Liver (tissue), 9 donors: ENCODE measurements around the gene P2RY6. TPM values are rescaled to one million over a fixed set of nuclear protein-coding genes. Genes with fewer than 3 reads are reported as not detected.
A peak's percentile ranks its signal among the peaks of the same experiment; 100 is the strongest.

Source experiments
- DNase-seq: peaks from one replicate; pipeline ENCODE4 v3.0.0-alpha.2; 2017; ENCODE audit warnings: low spot score
- H3K27ac ChIP-seq, 2 donors: one replicate each; pipeline ENCODE4 v1.7.0; 2013; ENCODE audit warnings: inconsistent platforms in 2 of 2, low read length in 2 of 2, control low read depth in 1 of 2, low read depth in 1 of 2, mild to moderate bottlenecking in 1 of 2
- H3K27me3 ChIP-seq, 4 donors: one replicate each; pipeline versions ENCODE4 v1.6.1 to v1.7.0; 2013; ENCODE audit warnings: low read length in 3 of 4, inconsistent platforms in 1 of 4, mild to moderate bottlenecking in 1 of 4, moderate library complexity in 1 of 4; ENCODE audit not compliant: control insufficient read depth in 4 of 4, insufficient read depth in 4 of 4
- H3K36me3 ChIP-seq, 4 donors: one replicate each; pipeline versions ENCODE4 v1.6.1 to v1.7.0; 2013; ENCODE audit warnings: low read length in 3 of 4, mild to moderate bottlenecking in 3 of 4, low read depth in 1 of 4, moderate library complexity in 1 of 4; ENCODE audit not compliant: control insufficient read depth in 4 of 4, insufficient read depth in 3 of 4
- H3K4me1 ChIP-seq, 4 donors: one replicate each; pipeline versions ENCODE4 v1.6.1 to v1.7.0; 2013; ENCODE audit warnings: low read length in 3 of 4, mild to moderate bottlenecking in 3 of 4, moderate library complexity in 1 of 4; ENCODE audit not compliant: control insufficient read depth in 4 of 4, insufficient read depth in 4 of 4
- H3K4me3 ChIP-seq, 3 donors: one replicate each; pipeline versions ENCODE4 v1.6.1 to v1.7.0; 2013; ENCODE audit warnings: low read length in 3 of 3, control low read depth in 1 of 3, low read depth in 1 of 3, mild to moderate bottlenecking in 1 of 3
- H3K9ac ChIP-seq, 2 donors: one replicate each; pipeline ENCODE4 v1.7.0; 2013; ENCODE audit warnings: low read length in 2 of 2, mild to moderate bottlenecking in 2 of 2, moderate library complexity in 2 of 2, control low read depth in 1 of 2, low read depth in 1 of 2
- H3K9me3 ChIP-seq, 4 donors: one replicate each; pipeline versions ENCODE4 v1.6.1 to v1.7.0; 2013; ENCODE audit warnings: low read length in 3 of 4; ENCODE audit not compliant: control insufficient read depth in 4 of 4
- EGR1 ChIP-seq, 2 donors: IDR thresholded peaks; 2 replicates each; pipeline ENCODE4 v1.6.1; 2016 to 2018; ENCODE audit warnings: antibody characterized with exemption in 2 of 2, low read depth in 2 of 2
- FOXA1 ChIP-seq: IDR thresholded peaks from 2 replicates; pipeline ENCODE4 v1.6.1; 2016; ENCODE audit warnings: antibody characterized with exemption
- FOXA2 ChIP-seq: IDR thresholded peaks from 2 replicates; pipeline ENCODE4 v1.6.1; 2016; ENCODE audit warnings: antibody characterized with exemption
- GABPA ChIP-seq, 2 donors: IDR thresholded peaks in 1 of 2; conservative IDR thresholded peaks in 1 of 2; 2 replicates each; pipeline ENCODE4 v1.6.1; 2016; ENCODE audit warnings: antibody characterized with exemption in 2 of 2, mild to moderate bottlenecking in 1 of 2, moderate library complexity in 1 of 2
- NR2F2 ChIP-seq: IDR thresholded peaks from 2 replicates; pipeline ENCODE4 v1.6.1; 2016; ENCODE audit warnings: antibody characterized with exemption
- RXRA ChIP-seq, 2 donors: IDR thresholded peaks; 2 replicates each; pipeline ENCODE4 v1.6.1; 2017 to 2018; ENCODE audit warnings: antibody characterized with exemption in 2 of 2, mild to moderate bottlenecking in 1 of 2
- SP1 ChIP-seq: IDR thresholded peaks from 2 replicates; pipeline ENCODE4 v1.6.1; 2018; ENCODE audit warnings: antibody characterized with exemption, mild to moderate bottlenecking
- TAF1 ChIP-seq: conservative IDR thresholded peaks from 2 replicates; pipeline ENCODE4 v1.6.1; 2016; ENCODE audit warnings: antibody characterized with exemption, mild to moderate bottlenecking
- YY1 ChIP-seq: IDR thresholded peaks from 2 replicates; pipeline ENCODE4 v1.6.1; 2016; ENCODE audit warnings: antibody characterized with exemption, mild to moderate bottlenecking
- WGBS: extraction: QIAGEN DNeasy Blood & Tissue Kit; methylation state at CpG from one replicate; pipeline ENCODE4 v1.1.7; 2013; 5-methylcytosine and 5-hydroxymethylcytosine counted together
- polyA plus RNA-seq, 2 donors: library from polyadenylated mRNA; stranded (reverse) in 1 of 2; unstranded in 1 of 2; fragments of 200-250 nt in 1 of 2; fragments of >200 nt in 1 of 2; fragmentation: Nextera tagmentation in 1 of 2; extraction: Ambion mirVana in 1 of 2; gene quantifications; one replicate each; pipeline versions ENCODE4 v1.2.1 to v1.2.3, GENCODE V29; 2013 to 2015
- total RNA-seq, 2 donors: library from RNA; depleted of rRNA; stranded (reverse); fragments of >200 nt; gene quantifications; one replicate each; pipeline ENCODE4 v1.2.3, GENCODE V29; 2014
- TF ChIP-seq, protein P1 (sequence below): IDR thresholded peaks from 2 replicates; pipeline ENCODE4 v1.6.1; 2016; ENCODE audit warnings: antibody characterized with exemption
- donor health status: healthy.
- donor health status: healthy.
- donor health status: healthy.
- donor health status: healthy.
- donor health status: healthy.

P2RY6 gene
- total and polyA plus RNA-seq, 4 donors: 0.21 to 1.3 (median 0.78) TPM

DNA sequence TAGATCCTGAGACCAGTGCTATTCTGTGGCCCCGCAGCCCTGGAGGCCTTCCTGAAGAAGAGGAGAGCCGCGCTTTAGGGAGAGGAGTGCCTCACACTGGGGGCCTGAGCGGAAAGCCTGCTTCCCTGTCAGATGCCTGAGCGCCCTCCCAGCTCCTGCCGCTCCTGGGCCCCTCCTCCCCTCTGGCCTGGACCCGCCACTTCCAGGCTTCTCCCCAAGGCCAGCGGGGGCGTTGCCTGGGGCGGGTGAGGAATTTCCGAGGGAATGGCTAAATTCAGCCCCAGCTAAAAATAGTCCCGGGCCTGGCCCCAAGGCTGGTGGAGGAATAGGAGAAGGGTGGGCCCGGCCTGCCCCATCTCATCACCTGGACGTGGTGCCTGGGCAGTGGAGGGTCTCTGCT is 51.3 kb downstream of the P2RY6 start:
- H3K4me1 ChIP-seq: peaks cover 0 to 9% (median 1%) of the 10 kb centered on the region in 4 donors
- H3K9me3 ChIP-seq: no peaks in the 10 kb centered on the region
- no peak overlapping the region for H3K9ac ChIP-seq
- no peaks in the 10 kb centered on the region for H3K36me3 ChIP-seq
- DNase-seq: no peak
- TF ChIP-seq SP1: peak; percentile 8
- TF ChIP-seq NR2F2: peak; percentile 64
- TF ChIP-seq YY1: no peak
- peak overlapping the region; percentile 39 to 73 for H3K27ac ChIP-seq
- no peaks in the 10 kb centered on the region for H3K27me3 ChIP-seq
- no peak overlapping the region for H3K4me3 ChIP-seq
- WGBS: 64% methylated on average over 14 of the region's 14 CpGs

DNA sequence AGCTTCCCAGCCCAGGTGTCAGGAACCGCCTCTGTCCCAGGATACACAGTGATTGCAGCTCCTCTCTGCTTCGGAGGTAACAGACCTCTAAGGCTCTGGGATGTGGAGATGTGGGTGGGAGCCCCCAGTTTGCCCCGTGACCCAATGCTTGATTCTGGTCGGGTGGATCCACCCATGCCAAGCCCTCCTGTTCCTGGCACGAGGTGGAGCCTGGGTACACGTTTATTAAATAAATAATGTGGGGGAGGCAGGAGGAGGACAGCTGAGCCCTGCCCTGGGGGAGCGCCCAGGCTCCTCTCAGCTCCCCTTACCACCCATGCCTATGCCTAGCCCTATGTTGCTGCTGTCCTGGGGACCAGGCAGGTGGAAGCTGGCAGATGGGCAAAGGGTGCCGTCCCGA is 52.0 kb downstream of the P2RY6 start:
- H3K9ac ChIP-seq: no peak overlapping the region
- no peak overlapping the region for H3K27ac ChIP-seq
- 78% methylated on average over 9 of the region's 9 CpGs for WGBS
- TF ChIP-seq YY1: no peak
- TF ChIP-seq FOXA1: no peak
- TF ChIP-seq EGR1 (IDR thresholded peaks at IDR 0.05; ENCODE audit: low read depth in 2 of 2): no peak
- TF ChIP-seq, protein P1, sequence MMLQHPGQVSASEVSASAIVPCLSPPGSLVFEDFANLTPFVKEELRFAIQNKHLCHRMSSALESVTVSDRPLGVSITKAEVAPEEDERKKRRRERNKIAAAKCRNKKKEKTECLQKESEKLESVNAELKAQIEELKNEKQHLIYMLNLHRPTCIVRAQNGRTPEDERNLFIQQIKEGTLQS: no peak
- TF ChIP-seq SP1: no peak
- TF ChIP-seq TAF1: no peak
- H3K4me3 ChIP-seq: no peak overlapping the region
- no peaks in the 10 kb centered on the region for H3K27me3 ChIP-seq
- no peaks in the 10 kb centered on the region for H3K9me3 ChIP-seq
- no peaks in the 10 kb centered on the region for H3K36me3 ChIP-seq
- peaks cover 0 to 9% (median 1%) of the 10 kb centered on the region in 4 donors for H3K4me1 ChIP-seq
- no peak for DNase-seq

DNA sequence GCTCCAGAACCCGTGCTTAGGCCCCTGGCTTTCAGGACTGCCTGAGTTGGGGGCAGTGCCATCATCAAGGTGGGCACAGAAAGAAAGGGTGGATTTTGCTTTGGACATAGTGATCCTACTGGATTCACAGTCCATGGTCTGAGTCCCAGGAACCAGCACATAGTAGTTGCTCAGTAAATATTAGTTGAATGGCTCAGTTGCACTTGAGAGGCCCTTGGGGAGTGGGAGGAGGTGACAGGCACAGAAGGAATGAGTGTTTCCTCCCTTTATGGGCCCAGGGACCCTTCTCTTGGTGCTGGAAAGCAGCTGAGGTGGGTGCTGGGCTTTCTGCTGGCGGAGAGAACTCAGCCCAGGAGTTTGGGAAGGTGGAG is 52.5 kb downstream of the P2RY6 start:
- H3K27ac ChIP-seq: peak overlapping the region; percentile 25 to 35
- H3K9me3 ChIP-seq: no peaks in the 10 kb centered on the region
- DNase-seq: no peak
- H3K9ac ChIP-seq: no peak overlapping the region
- H3K4me1 ChIP-seq: peaks cover 0 to 9% (median 1%) of the 10 kb centered on the region in 4 donors
- TF ChIP-seq RXRA (IDR thresholded peaks at IDR 0.05): no peak
- TF ChIP-seq GABPA (IDR thresholded peaks at IDR 0.05 in 1 of 2, conservative IDR thresholded peaks at IDR 0.05 in 1 of 2): no peak
- TF ChIP-seq FOXA2: no peak
- 90% methylated on average over 2 of the region's 2 CpGs for WGBS
- H3K4me3 ChIP-seq: no peak overlapping the region
- no peaks in the 10 kb centered on the region for H3K27me3 ChIP-seq
- no peaks in the 10 kb centered on the region for H3K36me3 ChIP-seq

DNA sequence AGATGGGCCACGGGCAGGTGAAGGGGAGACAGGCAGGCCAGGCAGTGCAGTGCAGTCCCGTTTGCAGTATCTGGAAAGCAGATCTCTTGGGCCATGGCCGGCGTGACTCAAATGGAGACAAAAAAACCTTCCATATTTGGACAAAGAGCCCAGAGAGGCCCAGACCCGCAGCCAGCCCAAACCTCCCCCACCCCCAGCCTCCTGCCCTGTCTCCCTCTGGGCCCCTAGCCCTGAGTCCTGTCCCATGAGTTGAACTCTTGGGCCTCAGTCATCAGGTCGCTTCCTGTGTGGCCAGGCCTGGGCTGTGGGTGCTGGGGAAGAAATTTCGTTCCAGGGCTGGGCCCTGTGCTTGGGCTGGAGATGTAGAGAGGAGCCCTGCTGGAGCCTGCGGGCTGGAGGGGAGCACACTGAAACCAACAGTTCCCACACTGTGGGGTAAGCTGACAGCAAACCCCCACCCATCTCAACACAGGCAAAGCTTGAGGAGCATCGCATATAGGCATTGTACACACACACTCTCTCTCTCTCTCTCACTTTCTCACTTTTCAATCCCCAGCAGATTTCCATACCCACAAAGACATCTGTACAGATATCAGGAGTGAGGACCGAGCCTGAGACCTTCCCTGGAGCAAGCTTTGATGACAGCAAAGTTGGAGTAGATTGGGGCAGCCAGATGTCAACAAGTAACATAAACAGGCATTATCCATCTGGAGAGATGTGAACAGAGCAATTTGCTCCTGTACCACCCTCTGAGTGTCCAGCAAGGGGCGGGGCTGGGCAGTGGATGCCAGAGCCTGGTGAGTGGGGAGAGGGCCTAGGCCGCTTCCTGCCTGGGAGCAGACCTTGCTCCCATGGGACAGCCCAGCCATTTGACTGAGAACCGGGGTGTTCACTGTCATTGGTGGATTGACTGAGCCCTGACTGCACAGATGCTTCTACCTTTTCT is 53.2 kb downstream of the P2RY6 start:
- H3K36me3 ChIP-seq: no peaks in the 10 kb centered on the region
- 85% methylated on average over 13 of the region's 13 CpGs for WGBS

More for the DNA sequence above, 53.2 kb downstream of the P2RY6 start:
- DNase-seq: no peak
- peaks cover 0 to 9% (median 1%) of the 10 kb centered on the region in 4 donors for H3K4me1 ChIP-seq
- no peak overlapping the region for H3K4me3 ChIP-seq
- peak overlapping the region; percentile 25 to 44 for H3K27ac ChIP-seq
- no peaks in the 10 kb centered on the region for H3K27me3 ChIP-seq
- TF ChIP-seq, protein P1: no peak
- peak; percentile 40 for TF ChIP-seq NR2F2
- H3K9me3 ChIP-seq: no peaks in the 10 kb centered on the region
- no peak overlapping the region for H3K9ac ChIP-seq
